OCI-LY3 (cell line): ENCODE data around the gene PRKD3.

ENCODE experiments used
- H2AFZ ChIP-seq: fragments of 200-600, 300-600 bp; shearing (Covaris generic); 2 replicates; pipeline ENCODE4 v1.6.0; 2014; ENCODE audit warnings: antibody characterized with exemption, low read depth, low read length
- H3K27ac ChIP-seq: fragments of 200-600, 300-600 bp; sonication (generic); 2 replicates; pipeline ENCODE4 v1.5.1; 2014; ENCODE audit warnings: mild to moderate bottlenecking, low read length, moderate library complexity, mixed read lengths
- H3K27me3 ChIP-seq: fragments of 200-600, 300-600 bp; sonication (generic); 2 replicates; pipeline ENCODE4 v1.6.1; 2014; ENCODE audit warnings: low read depth, low read length, mixed read lengths
- H3K36me3 ChIP-seq: fragments of 200-600, 300-600 bp; sonication (generic); replicated peaks from 2 replicates; pipeline ENCODE3; 2014; ENCODE audit warnings: low read depth, low read length, mixed read lengths
- H3K4me1 ChIP-seq: fragments of 300-600, 200-600 bp; sonication (generic); 2 replicates; pipeline ENCODE4 v1.6.1; 2014; ENCODE audit warnings: low read length, mixed read lengths
- H3K4me2 ChIP-seq: fragments of 200-600, 300-600 bp; sonication (generic); 2 replicates; pipeline ENCODE4 v1.6.1; 2014; ENCODE audit warnings: low read length, mixed read lengths
- H3K4me3 ChIP-seq: fragments of 300-600, 200-600 bp; sonication (generic); 2 replicates; pipeline ENCODE4 v1.5.1; 2014; ENCODE audit warnings: antibody characterized with exemption, mild to moderate bottlenecking, low read length, moderate library complexity
- H3K79me2 ChIP-seq: fragments of 300-600, 200-600 bp; shearing (Covaris generic); 2 replicates; pipeline ENCODE4 v1.6.1; 2014; ENCODE audit warnings: mild to moderate bottlenecking, low read length, mixed read lengths
- H3K9ac ChIP-seq: fragments of 300-600, 200-600 bp; shearing (Covaris generic); 2 replicates; pipeline ENCODE4 v1.6.0; 2014; ENCODE audit warnings: mild to moderate bottlenecking, low read length, moderate library complexity
- H3K9me3 ChIP-seq: fragments of 200-600, 300-600 bp; shearing (Covaris generic); 2 replicates; pipeline ENCODE4 v1.6.1; 2014; ENCODE audit warnings: low read length, mixed read lengths; ENCODE audit not compliant: insufficient read depth
- H4K20me1 ChIP-seq: fragments of 200-600, 300-600 bp; sonication (generic); 2 replicates; pipeline ENCODE4 v1.6.1; 2016; ENCODE audit warnings: low read length, mixed read lengths; ENCODE audit not compliant: insufficient read depth
- EZH2phosphoT487 ChIP-seq: fragments of 200-600 bp; shearing (Covaris generic); IDR thresholded peaks from 2 replicates; pipeline ENCODE4 v1.6.1; 2018; ENCODE audit warnings: antibody characterized with exemption, mixed run types, low read depth
- TF ChIP-seq, protein P1 (sequence below): fragments of 200-600, 300-600 bp; sonication (generic); IDR thresholded peaks from 2 replicates; pipeline ENCODE4 v1.5.1; 2014; ENCODE audit warnings: antibody characterized with exemption, low read length, low read depth

PRKD3 gene

DNA sequence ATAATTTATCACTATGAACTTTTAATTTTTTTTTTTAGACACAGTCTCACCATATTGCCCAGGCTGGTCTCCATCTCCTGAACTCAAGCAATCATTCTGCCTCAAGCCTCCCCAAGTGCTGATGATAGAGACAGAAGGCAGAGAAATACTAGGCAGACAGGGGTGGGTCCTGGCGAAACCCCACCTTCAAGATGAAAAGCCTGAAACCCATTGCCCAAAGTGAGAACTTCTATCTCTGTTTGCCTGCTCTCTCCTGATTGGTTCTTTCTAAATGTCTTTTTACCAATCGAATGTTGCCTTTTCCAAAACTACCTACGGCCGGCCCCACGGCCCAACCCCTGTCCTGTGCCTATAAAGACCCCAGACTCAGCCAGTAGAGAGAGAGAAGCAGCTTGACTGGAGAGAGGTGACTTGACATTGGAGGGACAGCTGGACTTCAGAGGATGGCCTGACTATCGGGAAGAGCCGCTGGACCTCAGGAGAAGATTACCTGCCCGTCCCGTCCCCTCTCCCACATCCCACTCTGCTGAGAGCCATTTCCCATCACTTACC is 21.9 kb downstream of the PRKD3 start:
- TF ChIP-seq, protein P1, sequence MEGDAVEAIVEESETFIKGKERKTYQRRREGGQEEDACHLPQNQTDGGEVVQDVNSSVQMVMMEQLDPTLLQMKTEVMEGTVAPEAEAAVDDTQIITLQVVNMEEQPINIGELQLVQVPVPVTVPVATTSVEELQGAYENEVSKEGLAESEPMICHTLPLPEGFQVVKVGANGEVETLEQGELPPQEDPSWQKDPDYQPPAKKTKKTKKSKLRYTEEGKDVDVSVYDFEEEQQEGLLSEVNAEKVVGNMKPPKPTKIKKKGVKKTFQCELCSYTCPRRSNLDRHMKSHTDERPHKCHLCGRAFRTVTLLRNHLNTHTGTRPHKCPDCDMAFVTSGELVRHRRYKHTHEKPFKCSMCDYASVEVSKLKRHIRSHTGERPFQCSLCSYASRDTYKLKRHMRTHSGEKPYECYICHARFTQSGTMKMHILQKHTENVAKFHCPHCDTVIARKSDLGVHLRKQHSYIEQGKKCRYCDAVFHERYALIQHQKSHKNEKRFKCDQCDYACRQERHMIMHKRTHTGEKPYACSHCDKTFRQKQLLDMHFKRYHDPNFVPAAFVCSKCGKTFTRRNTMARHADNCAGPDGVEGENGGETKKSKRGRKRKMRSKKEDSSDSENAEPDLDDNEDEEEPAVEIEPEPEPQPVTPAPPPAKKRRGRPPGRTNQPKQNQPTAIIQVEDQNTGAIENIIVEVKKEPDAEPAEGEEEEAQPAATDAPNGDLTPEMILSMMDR = no peak
- TF ChIP-seq EZH2phosphoT487 = no peak
- peaks cover 54% of the 10 kb centered on the region; the same call in 1 of the 2 replicates for H4K20me1 ChIP-seq
- H2AFZ ChIP-seq = no peak overlapping the region

GRCh38 chr2:37301408-37301807 is 23.2 kb downstream of the PRKD3 start:
- peaks cover 94% of the 10 kb centered on the region for H3K79me2 ChIP-seq
- H3K4me1 ChIP-seq = no peaks in the 10 kb centered on the region
- H3K27me3 ChIP-seq = no peaks in the 10 kb centered on the region
- H2AFZ ChIP-seq = no peak overlapping the region
- H3K9me3 ChIP-seq = no peaks in the 10 kb centered on the region
- H3K27ac ChIP-seq = no peak overlapping the region
- no peak overlapping the region for H3K9ac ChIP-seq
- H3K36me3 ChIP-seq = peaks cover 7% of the 10 kb centered on the region
- peaks cover 58% of the 10 kb centered on the region; the same call in 1 of the 2 replicates for H4K20me1 ChIP-seq
- TF ChIP-seq EZH2phosphoT487 = no peak
- TF ChIP-seq, protein P1 = no peak
- H3K4me3 ChIP-seq = no peak overlapping the region
- H3K4me2 ChIP-seq = no peak overlapping the region

More for the DNA sequence above, 21.9 kb downstream of the PRKD3 start:
- Histone ChIP-seq H3K27ac (no peak overlapping the region), H3K36me3 (peaks cover 7% of the 10 kb centered on the region), H3K4me1 (no peaks in the 10 kb centered on the region), H3K9me3 (no peaks in the 10 kb centered on the region), H3K27me3 (no peaks in the 10 kb centered on the region), H3K79me2 (peaks cover 98% of the 10 kb centered on the region), H3K4me3 (no peak overlapping the region), H3K4me2 (no peak overlapping the region), H3K9ac (no peak overlapping the region)

DNA sequence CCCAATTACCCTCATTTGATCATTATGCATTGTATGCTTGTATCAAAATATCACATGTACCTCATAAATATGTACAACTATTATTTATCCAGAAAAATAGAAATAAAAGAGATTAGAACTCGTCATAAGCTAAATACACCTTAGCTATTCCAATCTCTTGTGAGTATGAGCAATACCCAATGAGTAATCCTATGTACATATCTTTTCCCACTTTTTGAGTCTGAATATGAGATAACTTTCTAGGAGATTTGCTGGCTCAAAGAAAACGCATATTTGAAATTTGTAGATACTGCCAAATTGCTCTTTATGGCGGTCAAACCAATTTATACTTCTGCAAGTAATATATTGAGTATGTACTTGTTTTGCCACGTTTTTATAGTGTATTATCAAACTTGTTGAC is 24.1 kb downstream of the PRKD3 start:
- Histone ChIP-seq H3K9ac (no peak overlapping the region), H3K4me2 (no peak overlapping the region), H3K9me3 (no peaks in the 10 kb centered on the region), H4K20me1 (peaks cover 57% of the 10 kb centered on the region), H3K79me2 (peaks cover 93% of the 10 kb centered on the region), H3K27ac (no peak overlapping the region), H3K36me3 (peaks cover 7% of the 10 kb centered on the region), H3K4me1 (peaks cover 8% of the 10 kb centered on the region), H3K27me3 (no peaks in the 10 kb centered on the region), H2AFZ (no peak overlapping the region), H3K4me3 (no peak overlapping the region)
- TF ChIP-seq, protein P1 = no peak
- TF ChIP-seq EZH2phosphoT487 = no peak

GRCh38 chr2:37300146-37300545 is 24.5 kb downstream of the PRKD3 start:
- H3K27me3 ChIP-seq = no peaks in the 10 kb centered on the region
- H3K9ac ChIP-seq = no peak overlapping the region
- peaks cover 92% of the 10 kb centered on the region for H3K79me2 ChIP-seq
- no peak overlapping the region for H3K4me2 ChIP-seq
- H3K4me3 ChIP-seq = no peak overlapping the region
- H2AFZ ChIP-seq = no peak overlapping the region
- H3K36me3 ChIP-seq = peaks cover 7% of the 10 kb centered on the region
- no peaks in the 10 kb centered on the region for H3K9me3 ChIP-seq
- peaks cover 56% of the 10 kb centered on the region for H4K20me1 ChIP-seq
- H3K27ac ChIP-seq = no peak overlapping the region
- TF ChIP-seq, protein P1 = no peak
- TF ChIP-seq EZH2phosphoT487 = no peak
- peaks cover 12% of the 10 kb centered on the region for H3K4me1 ChIP-seq
